ENCODE measurements around the gene FHIT.

FHIT gene

DNA sequence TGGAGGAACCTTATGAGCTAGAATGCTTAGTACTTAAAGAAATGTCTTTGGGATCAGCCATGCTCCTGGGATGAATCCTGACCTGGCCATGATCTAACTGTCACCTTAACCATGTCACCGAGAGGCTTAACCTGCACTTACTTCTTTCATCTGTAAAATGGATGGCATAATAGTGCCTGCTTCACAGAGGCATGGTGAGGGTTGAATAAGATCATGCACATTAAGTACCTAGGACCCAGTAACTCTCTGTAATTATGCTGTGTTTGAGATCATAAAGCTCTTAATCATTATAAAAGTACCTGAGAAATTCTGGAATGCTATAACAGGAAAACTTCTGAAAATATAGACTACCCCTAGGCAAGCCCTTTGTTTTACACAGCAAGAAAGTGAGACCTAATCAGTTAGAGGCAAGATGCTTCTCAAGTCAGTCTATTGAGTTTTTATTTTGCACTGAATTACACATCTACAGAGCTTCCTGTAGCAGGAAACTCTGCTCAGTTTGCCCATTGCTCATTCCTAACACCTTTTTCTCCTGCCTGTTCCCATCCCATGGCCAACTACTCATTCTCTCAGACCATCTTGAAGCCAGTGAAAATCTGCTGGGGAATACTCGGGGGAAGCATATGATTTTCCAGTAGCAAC is 1185.9 kb downstream of the FHIT start:
- no peak for DNase-seq

DNA sequence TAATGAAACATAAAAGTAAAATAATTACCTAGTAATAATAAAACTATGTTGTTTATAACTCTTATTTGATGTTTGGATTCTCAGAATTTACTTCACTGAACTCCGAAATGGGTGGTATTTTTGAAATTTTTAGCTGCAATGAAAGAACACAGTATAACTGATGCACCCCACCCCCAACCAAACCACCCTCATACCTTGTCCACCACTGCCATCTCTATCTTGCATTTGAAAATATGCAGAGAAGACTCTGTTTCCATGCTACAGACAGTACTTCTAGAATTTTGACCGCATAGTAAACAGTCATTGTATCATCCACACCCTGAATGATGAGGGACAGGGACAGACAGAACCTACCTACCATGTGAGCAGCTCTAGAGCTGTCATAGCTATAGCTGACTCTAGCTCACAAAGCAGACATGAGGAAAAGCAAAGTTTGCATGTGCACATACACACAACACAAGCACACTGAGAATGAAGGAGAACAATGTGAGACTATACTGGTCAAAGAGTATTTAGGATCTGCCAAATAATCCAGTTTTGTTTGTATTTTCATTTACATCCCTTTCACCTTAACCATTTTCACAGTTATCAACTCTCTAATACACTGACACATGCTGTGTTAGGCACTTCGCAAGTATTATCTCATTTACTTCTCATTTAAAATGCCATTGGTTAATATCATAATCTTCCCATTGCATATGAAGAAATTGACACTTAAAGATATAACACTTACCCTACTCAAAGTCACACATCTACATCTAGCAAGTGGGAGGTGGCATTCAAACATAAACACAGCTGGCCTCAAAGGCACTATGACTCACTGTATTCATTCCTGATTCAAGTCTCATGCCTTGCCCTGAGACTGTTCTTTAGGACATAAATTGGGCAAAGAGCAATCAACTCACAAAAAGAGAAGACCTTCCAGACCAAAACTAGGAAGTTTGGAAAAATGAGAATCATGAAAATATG is 1186.8 kb downstream of the FHIT start:
- DNase-seq = peak; percentile 34

DNA sequence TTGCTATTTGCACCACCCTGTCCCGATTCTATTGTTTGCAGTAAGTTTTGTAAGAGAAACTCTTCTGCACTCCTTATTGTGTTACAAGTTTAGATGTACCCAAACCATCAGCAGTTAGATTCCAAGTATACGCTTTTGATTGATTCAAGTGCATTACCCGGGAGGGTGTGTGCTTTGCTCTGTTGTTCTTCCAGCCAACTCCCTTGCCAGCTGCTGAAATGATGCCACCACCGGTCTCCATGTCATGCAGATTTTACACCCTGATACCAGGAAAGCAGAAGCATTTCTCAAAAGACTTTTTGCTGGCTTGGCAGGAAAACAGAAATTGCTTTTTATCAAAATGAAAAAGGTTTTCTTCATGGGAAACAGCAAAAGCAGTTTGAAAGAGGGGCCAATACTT is 1194.8 kb downstream of the FHIT start:
- DNase-seq = no peak

DNA sequence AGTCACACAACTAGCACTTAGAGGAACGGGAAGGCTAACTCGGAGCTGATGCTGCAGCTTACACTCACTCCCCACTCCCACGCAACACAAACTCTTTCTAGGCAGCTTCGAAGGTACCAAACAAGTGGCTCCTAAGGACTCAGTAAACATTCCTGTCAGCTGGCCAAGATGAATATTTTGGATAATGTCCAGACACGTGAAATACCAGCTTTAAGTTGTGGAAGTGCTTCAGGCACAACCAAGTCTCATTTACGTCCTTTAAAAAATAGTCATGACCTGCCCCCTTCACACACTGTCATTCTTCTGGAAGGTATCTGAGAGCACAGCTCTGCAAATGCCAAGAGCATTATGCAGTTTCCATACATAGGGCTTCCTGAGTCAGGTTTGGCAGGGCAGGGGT is 1195.5 kb downstream of the FHIT start:
- peak; percentile 14 for DNase-seq

DNA sequence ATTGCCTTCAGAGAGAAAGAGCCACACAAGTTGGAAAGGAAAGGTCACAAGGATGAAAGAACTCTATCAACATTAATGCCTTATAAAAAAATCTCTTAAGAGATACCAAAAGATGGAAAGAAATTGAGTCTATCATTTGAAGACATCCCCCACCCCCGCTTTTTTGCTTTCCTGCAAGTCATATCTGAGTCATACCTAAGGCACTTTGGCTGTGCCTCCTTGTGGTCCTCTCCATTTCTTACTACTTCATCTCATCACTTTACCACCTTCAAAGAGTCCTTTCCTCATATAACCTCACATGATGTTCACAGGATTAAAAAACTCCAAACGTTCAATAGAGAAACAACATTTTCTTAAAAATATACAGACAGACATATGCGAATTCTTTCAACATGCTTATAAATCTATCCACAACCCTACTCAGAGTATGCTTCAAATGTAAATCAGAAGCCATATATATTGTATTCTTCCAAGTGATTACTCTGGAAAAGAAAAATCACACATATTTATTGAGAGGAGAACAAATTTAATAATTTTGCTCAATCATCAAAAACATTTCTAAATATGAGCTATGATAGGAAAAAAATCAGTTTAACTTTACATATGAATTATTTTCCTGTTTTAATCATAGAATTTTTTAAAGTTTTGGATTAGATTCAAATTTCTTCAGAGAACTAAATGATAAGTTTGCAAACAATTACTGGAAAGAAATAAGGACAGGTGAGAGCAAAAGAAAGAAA is 1197.6 kb downstream of the FHIT start:
- DNase-seq = peak; percentile 77

DNA sequence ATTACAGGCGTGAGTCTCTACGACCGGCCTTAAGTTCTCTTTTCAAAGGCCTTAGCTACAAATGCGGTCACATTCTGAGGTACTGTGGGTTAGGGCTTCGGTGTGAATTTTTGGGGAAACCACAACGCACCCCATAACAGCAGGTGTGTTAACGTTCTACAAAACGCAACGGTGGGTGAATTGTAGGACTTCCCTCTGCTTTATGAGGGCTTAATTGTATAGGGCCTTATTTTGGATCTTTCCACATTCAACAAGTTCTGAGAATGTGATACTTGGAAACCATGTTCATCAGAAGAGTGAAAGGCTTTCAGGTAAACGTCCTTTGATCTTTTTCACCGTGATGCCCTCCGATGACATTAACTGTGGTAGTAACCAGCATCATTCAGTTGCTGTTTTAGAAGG is 1202.8 kb downstream of the FHIT start:
- DNase-seq = peak; percentile 35

DNA sequence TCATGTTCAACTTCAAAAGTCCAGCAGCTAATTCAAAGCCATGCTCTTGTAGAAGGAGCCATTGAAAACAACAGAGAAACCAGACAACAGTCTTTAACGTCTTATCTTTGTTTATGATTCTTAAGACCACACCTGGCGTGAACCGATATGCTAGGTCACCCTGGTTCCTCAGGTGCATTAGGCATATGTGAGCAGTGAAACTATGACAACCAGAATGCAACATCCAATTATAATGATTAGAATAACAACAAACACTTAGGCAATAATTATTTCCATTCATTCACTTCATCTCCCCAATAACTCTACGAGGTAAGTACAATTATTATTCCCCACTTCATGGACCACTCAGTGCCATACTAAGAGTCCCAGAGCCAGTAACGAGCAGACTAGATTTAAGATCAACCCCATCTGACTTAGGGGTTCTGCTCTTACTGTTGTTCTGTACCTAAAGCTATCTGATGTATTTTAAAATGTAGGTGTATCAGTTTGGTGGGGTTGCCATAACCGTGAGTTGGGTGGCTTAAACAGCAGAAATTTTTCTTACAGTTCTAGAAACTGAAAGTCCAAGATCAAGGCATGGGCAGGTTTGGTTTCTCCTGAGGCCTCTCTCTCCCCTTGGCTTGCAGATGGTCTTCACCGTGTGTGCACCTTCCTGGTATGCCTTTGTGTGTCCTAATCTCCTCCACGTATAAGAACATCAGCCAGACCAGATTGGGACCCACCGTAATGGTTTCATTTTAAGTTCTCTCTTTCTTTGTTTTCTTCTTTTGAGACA is 1203.6 kb downstream of the FHIT start:
- no peak for DNase-seq

DNA sequence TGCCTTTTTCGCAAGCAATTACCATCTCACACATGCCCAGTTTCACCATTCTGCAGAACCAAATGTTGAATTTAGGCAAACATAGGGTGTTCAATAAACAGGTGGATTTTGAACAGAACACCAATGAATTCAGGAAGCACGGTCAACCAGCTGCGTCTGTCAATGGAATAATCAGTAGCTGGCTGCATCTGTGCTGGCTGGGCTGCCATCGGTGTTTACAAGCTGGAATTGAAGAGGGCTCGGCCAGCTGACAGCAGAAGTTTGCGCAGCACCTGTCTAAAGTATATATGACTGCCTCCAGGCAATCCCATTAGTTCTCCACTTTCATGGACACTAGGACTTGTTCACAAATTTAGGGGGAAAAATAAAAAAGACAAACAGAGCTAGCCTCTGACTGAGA is 1205.0 kb downstream of the FHIT start:
- no peak for DNase-seq

DNA sequence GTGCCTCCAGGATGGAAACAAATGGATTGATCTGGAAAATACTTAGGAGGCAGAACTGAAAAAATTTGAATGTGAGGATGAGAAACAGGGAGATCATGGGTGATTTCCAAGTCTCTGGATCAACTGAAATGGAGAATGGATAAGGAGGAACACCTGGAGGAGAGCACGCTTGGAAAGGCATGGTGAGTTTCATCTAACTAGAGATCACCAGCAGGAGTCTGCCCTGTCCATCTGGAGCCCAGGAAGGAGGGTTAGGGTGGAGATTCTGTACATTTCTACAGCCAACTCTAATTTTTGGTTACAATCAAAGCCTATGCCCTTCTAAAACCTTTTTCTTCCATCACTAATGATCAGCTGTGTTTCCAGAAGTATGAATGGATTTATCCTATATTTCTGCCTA is 1205.6 kb downstream of the FHIT start:
- DNase-seq = no peak

DNA sequence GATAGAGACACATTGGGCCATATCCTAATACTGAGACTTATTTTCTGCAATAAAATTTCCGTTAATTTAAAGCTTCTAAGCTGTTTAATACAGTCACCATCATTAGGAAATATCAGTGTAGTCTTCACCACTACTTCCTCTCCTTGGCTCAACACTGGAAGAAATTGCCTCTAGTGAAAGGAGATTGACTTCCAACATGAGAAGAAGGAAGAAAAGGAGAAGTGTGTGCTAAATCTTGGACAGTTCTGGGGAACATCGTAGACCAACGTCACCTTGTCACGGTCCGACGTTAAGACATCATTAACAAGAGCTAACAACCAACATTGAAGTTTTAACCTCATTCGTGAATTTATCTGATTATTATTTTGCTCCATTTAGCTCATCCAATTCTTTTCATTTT is 1214.4 kb downstream of the FHIT start:
- DNase-seq = no peak

DNA sequence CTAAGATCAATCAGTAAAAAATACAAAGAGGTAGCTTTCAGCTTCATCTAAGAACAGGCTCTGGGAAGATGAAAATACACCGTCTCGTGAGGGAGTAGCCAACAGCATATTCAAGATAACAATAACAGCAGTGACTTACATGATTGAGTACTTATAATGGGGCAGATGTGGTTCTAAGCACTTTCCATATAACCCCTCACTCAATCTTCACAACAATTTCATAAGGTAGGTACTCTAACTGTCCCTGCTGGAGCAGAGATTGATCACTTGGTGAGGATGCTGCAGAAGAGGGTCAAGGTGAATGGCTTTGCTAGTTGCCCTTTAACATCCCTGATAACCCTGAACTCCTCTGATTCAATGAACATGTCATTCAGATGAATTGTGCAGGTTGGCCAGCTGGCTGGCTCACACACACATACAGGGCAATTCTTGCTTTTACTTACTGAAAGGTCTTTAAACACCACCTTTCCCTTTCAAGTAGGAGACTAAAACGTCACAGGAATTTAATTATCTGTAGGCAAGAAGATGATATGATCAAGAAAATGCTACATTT is 1217.3 kb downstream of the FHIT start:
- DNase-seq = no peak

DNA sequence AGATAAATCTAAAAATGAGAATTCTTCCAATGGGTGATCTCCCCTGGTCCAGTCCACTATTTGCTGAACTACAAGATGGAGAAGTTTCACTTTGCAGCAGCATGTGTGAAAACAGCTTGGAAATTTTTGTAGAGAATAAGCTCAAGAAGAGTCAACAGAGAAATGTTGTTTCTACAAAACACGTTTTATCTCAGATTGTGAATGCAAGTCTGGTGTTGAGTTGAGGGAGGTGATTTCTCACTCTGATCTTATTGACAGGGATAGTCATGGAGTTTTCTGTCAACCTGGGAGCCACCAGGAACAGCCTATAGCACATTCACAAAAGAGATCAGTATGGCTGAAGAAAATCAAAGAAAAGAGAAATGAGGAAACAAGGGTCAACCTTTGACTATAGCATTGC is 1220.3 kb downstream of the FHIT start:
- DNase-seq = no peak

DNA sequence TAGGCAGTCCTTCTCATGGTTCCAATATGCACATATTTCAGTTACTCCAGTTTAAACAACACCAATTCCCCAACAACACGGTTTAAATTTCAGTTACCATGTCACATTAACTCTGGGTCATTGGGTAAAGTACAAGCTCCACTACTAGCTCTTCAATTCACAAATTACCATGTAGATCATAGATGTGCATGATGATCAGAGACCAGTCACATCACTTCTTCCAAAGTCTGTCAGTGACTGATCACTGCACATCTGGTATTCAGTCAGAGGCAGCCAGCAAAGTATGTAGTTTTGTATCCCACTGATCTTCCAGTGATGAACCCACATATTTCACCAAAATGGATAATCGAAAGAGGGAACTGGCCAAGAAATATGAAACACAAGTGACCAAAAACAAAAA is 1223.0 kb downstream of the FHIT start:
- no peak for DNase-seq

DNA sequence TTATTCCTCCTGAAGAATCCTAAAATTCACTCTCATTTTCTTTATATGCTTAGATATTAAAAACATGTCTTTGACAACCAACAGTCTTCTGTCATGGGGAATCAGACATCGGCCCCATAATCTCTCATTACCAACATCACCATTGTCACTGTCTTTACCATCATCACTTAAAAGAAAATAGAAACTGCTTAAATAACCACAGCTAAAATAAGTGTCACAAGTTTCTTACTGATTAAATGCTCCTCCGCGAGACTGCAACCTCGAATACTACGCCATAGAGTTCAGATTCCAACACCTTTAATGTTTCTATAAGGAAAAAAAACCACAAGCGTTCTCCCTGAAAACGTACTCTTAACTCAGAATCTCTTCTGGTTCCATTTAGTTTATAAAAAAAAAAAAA is 1223.9 kb downstream of the FHIT start:
- DNase-seq = no peak

DNA sequence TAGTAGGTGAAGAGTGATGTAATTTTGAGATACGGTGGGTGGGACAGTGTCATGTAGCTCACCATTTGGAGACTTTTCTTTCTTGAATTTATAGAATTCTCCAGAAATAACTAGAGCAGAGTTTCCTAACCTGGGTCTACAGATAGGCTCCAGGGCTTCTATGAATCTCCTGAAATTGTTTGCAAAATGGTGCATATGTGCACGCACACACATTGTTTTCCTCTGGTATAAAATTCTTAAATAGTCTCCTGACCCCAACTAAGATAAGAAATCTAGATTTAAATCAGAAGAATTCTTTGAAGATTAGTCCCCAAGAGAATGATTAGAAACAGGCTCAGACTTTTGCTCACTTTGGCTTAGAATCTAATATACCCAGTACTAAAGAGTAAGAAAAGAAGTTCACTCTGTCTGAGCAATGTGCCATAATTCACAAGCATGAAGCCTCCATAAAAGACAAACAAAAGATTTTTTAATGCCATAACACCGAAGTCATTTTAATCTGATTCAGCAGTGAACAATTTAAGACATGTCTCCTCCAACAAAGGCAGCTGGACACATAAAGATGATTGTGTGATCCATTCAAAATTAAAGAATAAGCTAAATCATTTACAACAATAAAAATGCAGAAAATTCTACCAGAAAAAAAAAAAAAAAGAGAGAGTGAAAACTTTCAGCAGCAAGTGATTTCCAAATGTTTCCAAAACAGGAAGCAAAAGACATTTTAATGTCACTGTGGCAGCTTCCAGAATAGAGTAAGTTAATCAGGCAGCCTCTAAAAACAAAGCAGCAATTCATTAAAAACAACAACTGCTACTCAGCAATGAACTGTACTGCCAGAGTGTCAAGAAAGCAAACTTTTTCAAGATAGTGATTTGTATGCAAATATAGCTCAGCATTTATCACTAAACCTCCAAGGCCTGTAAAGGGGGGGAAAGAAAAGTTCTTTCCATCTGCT is 1225.9 kb downstream of the FHIT start:
- no peak for DNase-seq

DNA sequence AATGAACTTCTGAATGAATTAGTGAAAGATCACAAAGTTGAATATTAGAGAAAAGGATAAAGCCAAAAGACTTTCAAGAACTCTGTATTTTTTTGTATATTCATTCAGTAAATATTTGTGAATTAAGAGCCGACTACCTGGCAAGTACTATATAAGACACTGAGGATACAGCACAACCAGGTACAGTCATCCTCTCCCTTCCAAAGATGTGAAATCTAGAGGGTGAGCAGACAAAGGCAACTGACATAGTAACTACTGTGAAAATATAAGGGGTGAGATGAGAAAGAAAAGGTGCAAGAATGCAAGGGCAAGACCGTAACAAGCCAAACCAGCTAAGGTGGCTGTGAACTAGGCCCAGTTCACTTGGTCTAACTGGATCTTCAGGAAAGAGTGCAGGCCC is 1226.9 kb downstream of the FHIT start:
- DNase-seq = no peak

DNA sequence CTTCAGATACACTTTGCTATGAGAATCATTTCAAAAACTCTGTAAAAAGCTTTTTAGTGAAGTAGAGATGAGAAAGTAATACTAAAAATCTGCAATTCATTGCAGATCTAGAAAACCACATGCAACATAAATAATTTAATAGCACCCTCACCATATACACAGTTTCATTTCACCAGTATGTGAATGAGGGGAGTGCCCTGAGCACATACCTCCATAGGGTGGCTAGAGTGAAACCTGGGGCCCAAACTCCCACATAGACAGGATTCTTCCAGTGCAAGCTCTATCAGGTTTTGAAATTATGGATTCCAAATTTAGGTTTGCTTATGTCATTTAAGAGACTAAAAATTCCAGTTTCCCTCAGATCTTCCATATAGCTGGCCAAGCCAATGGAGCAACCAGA is 1228.1 kb downstream of the FHIT start:
- no peak for DNase-seq

DNA sequence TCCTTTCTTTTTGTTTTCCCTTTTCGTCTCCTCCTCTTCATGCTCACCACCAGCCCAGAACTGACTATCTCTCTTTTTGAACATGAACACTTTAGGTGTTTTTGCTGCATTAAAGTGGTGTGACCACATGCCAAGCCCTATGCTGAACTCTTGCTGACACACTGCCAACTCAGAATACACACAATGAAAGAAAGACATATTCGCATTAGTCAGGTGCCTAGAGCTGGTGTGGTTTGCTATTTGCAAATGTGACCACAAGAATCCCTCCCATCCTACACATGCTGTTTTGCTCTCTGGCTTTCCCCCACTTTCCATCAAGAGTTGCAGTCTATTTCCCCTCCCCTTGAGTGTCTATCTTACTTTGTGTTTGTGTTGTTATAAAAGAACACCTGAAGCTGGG is 1233.6 kb downstream of the FHIT start:
- DNase-seq = peak; percentile 76

DNA sequence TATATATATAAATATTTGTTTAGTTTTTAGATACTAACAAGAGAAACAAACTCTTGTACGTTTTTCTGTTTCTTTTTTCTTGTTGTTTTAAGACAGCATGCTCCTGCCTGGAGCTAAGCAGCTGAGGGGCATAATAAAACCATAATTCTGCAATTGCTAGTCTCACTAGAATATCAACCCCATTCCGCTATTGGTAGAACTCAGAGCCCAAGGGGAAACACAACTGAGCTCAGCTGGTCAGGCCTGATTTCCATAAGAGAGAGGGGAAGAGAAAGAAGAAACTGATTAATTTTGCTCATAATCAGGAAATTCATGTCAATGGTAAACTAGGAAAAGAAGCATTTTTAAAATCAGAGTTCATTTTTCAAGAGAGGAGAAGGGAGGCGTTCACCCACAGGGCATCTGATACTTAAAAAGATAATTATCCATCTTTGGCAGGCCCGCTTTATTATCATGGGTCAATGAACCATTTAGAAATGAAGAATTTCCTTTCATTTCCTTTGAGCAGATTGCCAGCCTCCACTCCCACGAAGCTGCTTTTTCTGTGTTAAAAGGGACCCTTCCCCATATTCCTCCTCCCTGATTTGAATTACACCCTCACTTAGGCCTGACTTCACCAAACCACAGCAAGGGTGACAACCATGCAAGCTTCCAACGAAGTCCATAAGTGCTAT is 1236.1 kb downstream of the FHIT start:
- DNase-seq = no peak

DNA sequence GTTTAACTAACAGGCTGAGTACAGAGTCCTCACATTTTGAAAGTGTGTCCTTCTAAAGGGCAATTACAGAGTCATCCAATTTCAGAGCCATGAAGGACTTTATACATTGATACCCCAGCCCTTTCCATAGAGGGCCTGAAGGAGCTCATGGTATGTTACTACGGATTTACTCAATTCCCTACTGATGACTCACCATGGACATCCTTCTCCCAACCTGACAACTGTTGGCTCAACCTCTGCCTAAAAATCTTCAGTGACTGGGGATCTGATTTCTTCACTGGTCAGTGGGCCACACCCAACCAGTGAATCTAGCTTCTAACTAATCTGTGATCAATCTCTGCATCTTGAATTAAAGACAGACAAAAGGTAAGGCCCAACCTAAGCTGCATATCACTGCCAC is 1238.0 kb downstream of the FHIT start:
- no peak for DNase-seq

DNA sequence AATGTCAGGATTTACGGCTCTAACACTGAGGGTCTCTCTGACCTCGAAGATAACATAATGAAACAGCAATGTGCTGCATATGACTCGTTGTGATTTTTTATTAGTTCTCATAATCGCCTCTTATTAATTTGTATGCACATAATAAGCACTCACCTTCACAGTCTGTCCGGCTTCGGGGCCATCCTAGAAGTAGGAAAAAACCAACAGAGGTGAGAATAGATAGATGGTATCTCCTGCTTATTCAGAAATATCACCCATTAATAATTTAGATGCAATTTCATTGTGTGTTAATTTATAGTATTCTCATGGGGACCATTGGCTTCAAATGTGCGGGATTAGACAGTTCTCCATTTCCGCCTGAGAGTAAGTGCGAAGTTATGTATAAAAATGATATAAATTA is 1240.0 kb downstream of the FHIT start:
- no peak for DNase-seq

Measured in stimulated activated CD4-positive, alpha-beta T cell treated with anti-CD3 and anti-CD28 coated beads, Interleukin-4, amount 100 ng/mL, for 24 hours (primary cell).